SK-N-SH treated with all-trans-retinoic acid at 6 μM for 48 hours (cell line): ENCODE results near the gene CRTC3.

Experiments used
- ATAC-seq: fragments of 200-7000 bp; cut with Tn5 transposase; 3 replicates; pipeline ENCODE4 v1.9.1; 2020; ENCODE audit warnings: mild to moderate bottlenecking, moderate library complexity
- ARNTL ChIP-seq: fragments of 450-650 bp; formaldehyde crosslinking; IDR thresholded peaks from 2 replicates; pipeline ENCODE4 v1.5.0; 2020; ENCODE audit warnings: low read depth, mild to moderate bottlenecking, moderate library complexity, borderline replicate concordance
- BACH2 ChIP-seq: fragments of 250-450 bp; sonication (Bioruptor Pico); IDR thresholded peaks from 2 replicates; pipeline ENCODE4 v1.9.0; 2021; ENCODE audit warnings: mild to moderate bottlenecking, borderline replicate concordance
- CSDC2 ChIP-seq: fragments of 250-450 bp; sonication (Bioruptor Pico); IDR thresholded peaks from 2 replicates; pipeline ENCODE4 v1.5.0; 2020; ENCODE audit warnings: mild to moderate bottlenecking, moderate library complexity
- ESRRG ChIP-seq: fragments of 250-450 bp; sonication (Bioruptor Pico); IDR thresholded peaks from 2 replicates; pipeline ENCODE4 v1.6.1; 2021; ENCODE audit warnings: mild to moderate bottlenecking
- GLIS3 ChIP-seq: fragments of 250-450 bp; sonication (Bioruptor Pico); IDR thresholded peaks from 2 replicates; pipeline ENCODE4 v1.5.0; 2020; ENCODE audit warnings: mild to moderate bottlenecking, moderate library complexity
- OSR1 ChIP-seq: fragments of 250-450 bp; sonication (Bioruptor Pico); IDR thresholded peaks from 2 replicates; pipeline ENCODE4 v1.8.0; 2022; ENCODE audit warnings: moderate library complexity, mild to moderate bottlenecking, inconsistent platforms
- PPARA ChIP-seq: fragments of 250-450 bp; sonication (Bioruptor Pico); IDR thresholded peaks from 2 replicates; pipeline ENCODE4 v1.5.0; 2020; ENCODE audit warnings: mild to moderate bottlenecking, borderline replicate concordance
- RARB ChIP-seq: fragments of 250-450 bp; sonication (Bioruptor Pico); IDR thresholded peaks from 2 replicates; pipeline ENCODE4 v1.8.0; 2021; ENCODE audit warnings: mild to moderate bottlenecking, moderate library complexity
- SNAI2 ChIP-seq: fragments of 250-450 bp; sonication (Bioruptor Pico); IDR thresholded peaks from 2 replicates; pipeline ENCODE4 v1.5.0; 2020; ENCODE audit warnings: mild to moderate bottlenecking, moderate library complexity
- TCF4 ChIP-seq: fragments of 250-450 bp; sonication (Bioruptor Pico); IDR thresholded peaks from 2 replicates; pipeline ENCODE4 v1.8.0; 2021; ENCODE audit warnings: mild to moderate bottlenecking, moderate library complexity, borderline replicate concordance
- TOX ChIP-seq: fragments of 250-450 bp; sonication (Bioruptor Pico); IDR thresholded peaks from 2 replicates; pipeline ENCODE4 v1.8.0; 2021; ENCODE audit warnings: mild to moderate bottlenecking, moderate library complexity, borderline replicate concordance
- ZC3H10 ChIP-seq: fragments of 250-450 bp; sonication (Bioruptor Pico); IDR thresholded peaks from 2 replicates; pipeline ENCODE4 v1.5.1; 2021; ENCODE audit warnings: mild to moderate bottlenecking, moderate library complexity
- ZFP3 ChIP-seq: fragments of 250-450 bp; sonication (Bioruptor Pico); IDR thresholded peaks from 2 replicates; pipeline ENCODE4 v1.5.0; 2020; ENCODE audit warnings: mild to moderate bottlenecking, moderate library complexity
- ZFP30 ChIP-seq: fragments of 450-650 bp; formaldehyde crosslinking; IDR thresholded peaks from 2 replicates; pipeline ENCODE4 v1.5.0; 2022; ENCODE audit warnings: mild to moderate bottlenecking, moderate library complexity
- ZNF565 ChIP-seq: fragments of 450-650 bp; formaldehyde crosslinking; conservative IDR thresholded peaks from 2 replicates; pipeline ENCODE4 v1.5.0; 2020; ENCODE audit warnings: low read depth, mild to moderate bottlenecking, moderate library complexity
- ZNF70 ChIP-seq: fragments of 450-650 bp; formaldehyde crosslinking; IDR thresholded peaks from 2 replicates; pipeline ENCODE4 v1.5.0; 2020; ENCODE audit warnings: mild to moderate bottlenecking, moderate library complexity
- ZNF8 ChIP-seq: fragments of 450-650 bp; formaldehyde crosslinking; IDR thresholded peaks from 2 replicates; pipeline ENCODE4 v1.5.0; 2020; ENCODE audit warnings: mild to moderate bottlenecking, moderate library complexity
- TF ChIP-seq, protein P1 (sequence below): fragments of 250-450 bp; sonication (Bioruptor Pico); IDR thresholded peaks from 2 replicates; pipeline ENCODE4 v1.5.1; 2021; ENCODE audit warnings: mild to moderate bottlenecking, moderate library complexity
- TF ChIP-seq, protein P2 (sequence below): fragments of 250-450 bp; sonication (Bioruptor Pico); IDR thresholded peaks from 2 replicates; pipeline ENCODE4 v1.8.0; 2020; ENCODE audit warnings: mild to moderate bottlenecking, moderate library complexity, borderline replicate concordance
- TF ChIP-seq, protein P3 (sequence below): fragments of 250-450 bp; sonication (Bioruptor Pico); IDR thresholded peaks from 2 replicates; pipeline ENCODE4 v1.5.1; 2020; ENCODE audit warnings: low read depth, mild to moderate bottlenecking, moderate library complexity
- TF ChIP-seq, protein P4 (sequence below): fragments of 250-450 bp; sonication (Bioruptor Pico); IDR thresholded peaks from 2 replicates; pipeline ENCODE4 v1.8.0; 2021; ENCODE audit warnings: low read depth, mild to moderate bottlenecking, moderate library complexity, borderline replicate concordance
- TF ChIP-seq, protein P5 (sequence below): fragments of 250-450 bp; sonication (Bioruptor Pico); IDR thresholded peaks from 2 replicates; pipeline ENCODE4 v1.5.0; 2020; ENCODE audit warnings: mild to moderate bottlenecking, moderate library complexity

Gene CRTC3

DNA sequence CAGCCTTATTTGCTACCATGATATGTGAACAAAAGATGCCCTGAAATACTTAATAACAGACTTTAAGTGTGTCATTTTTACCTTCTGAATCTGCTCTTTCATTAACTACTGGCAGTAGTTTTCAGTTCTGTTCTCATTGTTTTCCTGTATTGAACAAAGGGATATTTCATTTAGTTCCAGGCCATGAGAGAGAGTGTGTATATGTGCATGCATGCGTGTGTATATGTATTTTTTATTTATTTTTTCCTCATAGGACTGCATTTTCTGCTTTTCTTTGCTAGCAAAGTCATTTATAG, 46.8 kb upstream of the CRTC3 start (continued):
- TF ChIP-seq OSR1 (CRISPR knock-in tag): no peak
- TF ChIP-seq, all 23 proteins: peak for 0

DNA sequence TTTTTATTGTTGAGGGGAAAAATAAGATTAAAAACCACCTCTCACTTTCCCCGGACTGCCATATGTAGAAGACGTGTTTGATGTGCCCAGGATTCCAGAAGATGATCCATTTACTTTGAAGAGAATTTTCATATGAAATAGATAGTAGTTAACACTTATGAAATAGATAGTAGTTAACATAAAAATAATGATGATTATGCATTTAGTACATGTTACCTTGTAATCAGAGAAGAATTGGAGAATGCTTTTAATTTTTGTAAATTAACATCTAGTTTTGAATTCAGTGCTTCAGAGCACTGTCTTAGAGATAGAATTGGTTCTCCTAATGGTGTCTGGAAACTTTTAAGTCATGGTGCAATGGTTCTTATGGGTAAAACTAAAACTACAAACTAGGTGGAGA, 46.1 kb upstream of the CRTC3 start:
- TF ChIP-seq ARNTL (CRISPR knock-in tag) (no peak), ZNF70 (no peak), TOX (CRISPR knock-in tag) (no peak), OSR1 (CRISPR knock-in tag) (no peak)
- ATAC-seq: no peak

DNA sequence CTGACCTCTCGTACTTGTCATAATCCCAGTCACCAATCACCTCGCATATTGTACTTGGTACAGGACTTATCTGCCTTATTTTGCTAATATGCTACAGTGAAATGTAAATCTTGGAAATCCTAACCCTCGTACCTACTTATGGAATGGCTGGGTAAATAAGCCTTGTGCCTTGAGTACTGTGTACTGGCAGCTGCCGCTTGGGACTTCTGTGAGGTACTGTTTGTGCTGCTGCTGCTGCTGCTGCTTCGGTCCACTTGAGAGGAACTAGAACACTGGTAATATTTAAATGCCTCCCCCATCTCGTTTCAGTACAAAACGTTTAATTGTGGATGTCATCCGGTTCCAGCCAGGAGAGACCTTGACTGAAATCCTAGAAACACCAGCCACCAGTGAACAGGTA, 42.5 kb upstream of the CRTC3 start:
- TF ChIP-seq TCF4 (CRISPR knock-in tag): no peak
- TF ChIP-seq TOX (CRISPR knock-in tag): no peak
- no peak for TF ChIP-seq ZC3H10 (CRISPR knock-in tag)
- no peak for TF ChIP-seq SNAI2 (CRISPR knock-in tag)
- no peak for TF ChIP-seq ARNTL (CRISPR knock-in tag)
- no peak for ATAC-seq

DNA sequence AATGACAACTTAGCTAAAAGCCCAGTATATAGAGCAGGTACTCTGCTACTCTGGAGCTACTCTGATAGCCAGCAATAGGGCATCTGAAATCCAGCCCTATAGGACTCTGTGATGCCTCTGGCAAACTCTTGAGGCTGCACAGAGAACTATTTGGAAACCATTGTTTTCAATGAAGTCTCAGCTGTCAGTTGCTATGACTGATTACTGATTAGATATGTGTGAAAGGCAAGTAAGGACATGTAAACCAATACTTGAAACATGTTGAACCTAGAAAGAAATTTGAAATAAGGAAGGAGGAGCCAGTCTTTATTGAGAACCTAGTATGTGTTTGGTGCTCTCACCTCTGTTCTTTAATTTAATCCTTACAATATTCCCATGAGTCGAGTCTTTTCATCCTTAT, 40.2 kb upstream of the CRTC3 start:
- no peak for ATAC-seq
- no peak for TF ChIP-seq BACH2 (CRISPR knock-in tag)
- TF ChIP-seq TCF4 (CRISPR knock-in tag): no peak
- no peak for TF ChIP-seq PPARA (CRISPR knock-in tag)
- TF ChIP-seq, protein P1, sequence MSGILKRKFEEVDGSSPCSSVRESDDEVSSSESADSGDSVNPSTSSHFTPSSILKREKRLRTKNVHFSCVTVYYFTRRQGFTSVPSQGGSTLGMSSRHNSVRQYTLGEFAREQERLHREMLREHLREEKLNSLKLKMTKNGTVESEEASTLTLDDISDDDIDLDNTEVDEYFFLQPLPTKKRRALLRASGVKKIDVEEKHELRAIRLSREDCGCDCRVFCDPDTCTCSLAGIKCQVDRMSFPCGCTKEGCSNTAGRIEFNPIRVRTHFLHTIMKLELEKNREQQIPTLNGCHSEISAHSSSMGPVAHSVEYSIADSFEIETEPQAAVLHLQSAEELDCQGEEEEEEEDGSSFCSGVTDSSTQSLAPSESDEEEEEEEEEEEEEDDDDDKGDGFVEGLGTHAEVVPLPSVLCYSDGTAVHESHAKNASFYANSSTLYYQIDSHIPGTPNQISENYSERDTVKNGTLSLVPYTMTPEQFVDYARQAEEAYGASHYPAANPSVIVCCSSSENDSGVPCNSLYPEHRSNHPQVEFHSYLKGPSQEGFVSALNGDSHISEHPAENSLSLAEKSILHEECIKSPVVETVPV: no peak
- TF ChIP-seq ZC3H10 (CRISPR knock-in tag): no peak
- no peak for TF ChIP-seq ARNTL (CRISPR knock-in tag)
- TF ChIP-seq, protein P2, sequence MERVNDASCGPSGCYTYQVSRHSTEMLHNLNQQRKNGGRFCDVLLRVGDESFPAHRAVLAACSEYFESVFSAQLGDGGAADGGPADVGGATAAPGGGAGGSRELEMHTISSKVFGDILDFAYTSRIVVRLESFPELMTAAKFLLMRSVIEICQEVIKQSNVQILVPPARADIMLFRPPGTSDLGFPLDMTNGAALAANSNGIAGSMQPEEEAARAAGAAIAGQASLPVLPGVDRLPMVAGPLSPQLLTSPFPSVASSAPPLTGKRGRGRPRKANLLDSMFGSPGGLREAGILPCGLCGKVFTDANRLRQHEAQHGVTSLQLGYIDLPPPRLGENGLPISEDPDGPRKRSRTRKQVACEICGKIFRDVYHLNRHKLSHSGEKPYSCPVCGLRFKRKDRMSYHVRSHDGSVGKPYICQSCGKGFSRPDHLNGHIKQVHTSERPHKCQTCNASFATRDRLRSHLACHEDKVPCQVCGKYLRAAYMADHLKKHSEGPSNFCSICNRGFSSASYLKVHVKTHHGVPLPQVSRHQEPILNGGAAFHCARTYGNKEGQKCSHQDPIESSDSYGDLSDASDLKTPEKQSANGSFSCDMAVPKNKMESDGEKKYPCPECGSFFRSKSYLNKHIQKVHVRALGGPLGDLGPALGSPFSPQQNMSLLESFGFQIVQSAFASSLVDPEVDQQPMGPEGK (CRISPR knock-in tag): no peak
- TF ChIP-seq ZNF70: no peak
- TF ChIP-seq, protein P3, sequence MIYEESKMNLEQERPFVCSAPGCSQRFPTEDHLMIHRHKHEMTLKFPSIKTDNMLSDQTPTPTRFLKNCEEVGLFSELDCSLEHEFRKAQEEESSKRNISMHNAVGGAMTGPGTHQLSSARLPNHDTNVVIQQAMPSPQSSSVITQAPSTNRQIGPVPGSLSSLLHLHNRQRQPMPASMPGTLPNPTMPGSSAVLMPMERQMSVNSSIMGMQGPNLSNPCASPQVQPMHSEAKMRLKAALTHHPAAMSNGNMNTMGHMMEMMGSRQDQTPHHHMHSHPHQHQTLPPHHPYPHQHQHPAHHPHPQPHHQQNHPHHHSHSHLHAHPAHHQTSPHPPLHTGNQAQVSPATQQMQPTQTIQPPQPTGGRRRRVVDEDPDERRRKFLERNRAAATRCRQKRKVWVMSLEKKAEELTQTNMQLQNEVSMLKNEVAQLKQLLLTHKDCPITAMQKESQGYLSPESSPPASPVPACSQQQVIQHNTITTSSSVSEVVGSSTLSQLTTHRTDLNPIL (CRISPR knock-in tag): no peak
- TF ChIP-seq TOX (CRISPR knock-in tag): no peak
- TF ChIP-seq ZFP3 (CRISPR knock-in tag): no peak
- TF ChIP-seq, protein P4, sequence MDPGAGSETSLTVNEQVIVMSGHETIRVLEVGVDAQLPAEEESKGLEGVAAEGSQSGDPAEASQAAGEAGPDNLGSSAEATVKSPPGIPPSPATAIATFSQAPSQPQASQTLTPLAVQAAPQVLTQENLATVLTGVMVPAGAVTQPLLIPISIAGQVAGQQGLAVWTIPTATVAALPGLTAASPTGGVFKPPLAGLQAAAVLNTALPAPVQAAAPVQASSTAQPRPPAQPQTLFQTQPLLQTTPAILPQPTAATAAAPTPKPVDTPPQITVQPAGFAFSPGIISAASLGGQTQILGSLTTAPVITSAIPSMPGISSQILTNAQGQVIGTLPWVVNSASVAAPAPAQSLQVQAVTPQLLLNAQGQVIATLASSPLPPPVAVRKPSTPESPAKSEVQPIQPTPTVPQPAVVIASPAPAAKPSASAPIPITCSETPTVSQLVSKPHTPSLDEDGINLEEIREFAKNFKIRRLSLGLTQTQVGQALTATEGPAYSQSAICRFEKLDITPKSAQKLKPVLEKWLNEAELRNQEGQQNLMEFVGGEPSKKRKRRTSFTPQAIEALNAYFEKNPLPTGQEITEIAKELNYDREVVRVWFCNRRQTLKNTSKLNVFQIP (CRISPR knock-in tag): no peak
- no peak for TF ChIP-seq SNAI2 (CRISPR knock-in tag)
- no peak for TF ChIP-seq OSR1 (CRISPR knock-in tag)
- TF ChIP-seq ZFP30: no peak

DNA sequence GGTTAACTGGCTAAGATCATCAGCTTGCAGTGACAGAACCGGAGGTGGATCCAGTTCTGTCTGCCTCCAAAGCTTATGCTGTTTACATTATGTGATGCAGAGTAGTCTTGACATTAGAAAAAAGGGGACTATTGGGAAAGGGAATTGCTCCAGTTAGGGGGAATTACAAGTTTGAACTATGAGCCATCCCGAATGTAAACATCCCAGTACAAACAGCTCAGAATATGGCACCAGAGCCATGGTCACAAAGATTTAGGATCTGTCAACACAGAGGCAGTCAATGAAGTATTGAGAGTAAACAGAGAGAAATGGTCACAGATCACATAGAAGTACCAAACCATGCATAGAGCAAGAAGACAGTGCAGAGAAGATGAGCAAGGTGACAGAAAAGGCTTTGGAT, 39.8 kb upstream of the CRTC3 start:
- TF ChIP-seq ARNTL (CRISPR knock-in tag) (no peak), OSR1 (CRISPR knock-in tag) (no peak), ZNF70 (no peak), ZFP3 (CRISPR knock-in tag) (no peak), PPARA (CRISPR knock-in tag) (no peak), TCF4 (CRISPR knock-in tag) (no peak), GLIS3 (no peak), ZNF565 (CRISPR knock-in tag) (no peak), ZNF8 (CRISPR knock-in tag) (no peak), BACH2 (CRISPR knock-in tag) (no peak), SNAI2 (CRISPR knock-in tag) (no peak), CSDC2 (CRISPR knock-in tag) (no peak), ESRRG (CRISPR knock-in tag) (no peak), RARB (CRISPR knock-in tag) (no peak)
- TF ChIP-seq, protein P5, sequence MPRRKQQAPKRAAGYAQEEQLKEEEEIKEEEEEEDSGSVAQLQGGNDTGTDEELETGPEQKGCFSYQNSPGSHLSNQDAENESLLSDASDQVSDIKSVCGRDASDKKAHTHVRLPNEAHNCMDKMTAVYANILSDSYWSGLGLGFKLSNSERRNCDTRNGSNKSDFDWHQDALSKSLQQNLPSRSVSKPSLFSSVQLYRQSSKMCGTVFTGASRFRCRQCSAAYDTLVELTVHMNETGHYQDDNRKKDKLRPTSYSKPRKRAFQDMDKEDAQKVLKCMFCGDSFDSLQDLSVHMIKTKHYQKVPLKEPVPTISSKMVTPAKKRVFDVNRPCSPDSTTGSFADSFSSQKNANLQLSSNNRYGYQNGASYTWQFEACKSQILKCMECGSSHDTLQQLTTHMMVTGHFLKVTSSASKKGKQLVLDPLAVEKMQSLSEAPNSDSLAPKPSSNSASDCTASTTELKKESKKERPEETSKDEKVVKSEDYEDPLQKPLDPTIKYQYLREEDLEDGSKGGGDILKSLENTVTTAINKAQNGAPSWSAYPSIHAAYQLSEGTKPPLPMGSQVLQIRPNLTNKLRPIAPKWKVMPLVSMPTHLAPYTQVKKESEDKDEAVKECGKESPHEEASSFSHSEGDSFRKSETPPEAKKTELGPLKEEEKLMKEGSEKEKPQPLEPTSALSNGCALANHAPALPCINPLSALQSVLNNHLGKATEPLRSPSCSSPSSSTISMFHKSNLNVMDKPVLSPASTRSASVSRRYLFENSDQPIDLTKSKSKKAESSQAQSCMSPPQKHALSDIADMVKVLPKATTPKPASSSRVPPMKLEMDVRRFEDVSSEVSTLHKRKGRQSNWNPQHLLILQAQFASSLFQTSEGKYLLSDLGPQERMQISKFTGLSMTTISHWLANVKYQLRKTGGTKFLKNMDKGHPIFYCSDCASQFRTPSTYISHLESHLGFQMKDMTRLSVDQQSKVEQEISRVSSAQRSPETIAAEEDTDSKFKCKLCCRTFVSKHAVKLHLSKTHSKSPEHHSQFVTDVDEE (CRISPR knock-in tag): no peak
- TF ChIP-seq, protein P4 (CRISPR knock-in tag): no peak
- no peak for ATAC-seq
